ENCODE data around the gene CHCHD2. TPM values are rescaled to one million over a fixed set of nuclear protein-coding genes. Genes with fewer than 3 reads are reported as not detected.

Gene CHCHD2
- total and polyA plus RNA-seq, 9 of the 15 experiments (the other 6 are each of a cell fraction or from before 2014, with no cell fraction given) = 145 to 1,044 (median 648) TPM

DNA sequence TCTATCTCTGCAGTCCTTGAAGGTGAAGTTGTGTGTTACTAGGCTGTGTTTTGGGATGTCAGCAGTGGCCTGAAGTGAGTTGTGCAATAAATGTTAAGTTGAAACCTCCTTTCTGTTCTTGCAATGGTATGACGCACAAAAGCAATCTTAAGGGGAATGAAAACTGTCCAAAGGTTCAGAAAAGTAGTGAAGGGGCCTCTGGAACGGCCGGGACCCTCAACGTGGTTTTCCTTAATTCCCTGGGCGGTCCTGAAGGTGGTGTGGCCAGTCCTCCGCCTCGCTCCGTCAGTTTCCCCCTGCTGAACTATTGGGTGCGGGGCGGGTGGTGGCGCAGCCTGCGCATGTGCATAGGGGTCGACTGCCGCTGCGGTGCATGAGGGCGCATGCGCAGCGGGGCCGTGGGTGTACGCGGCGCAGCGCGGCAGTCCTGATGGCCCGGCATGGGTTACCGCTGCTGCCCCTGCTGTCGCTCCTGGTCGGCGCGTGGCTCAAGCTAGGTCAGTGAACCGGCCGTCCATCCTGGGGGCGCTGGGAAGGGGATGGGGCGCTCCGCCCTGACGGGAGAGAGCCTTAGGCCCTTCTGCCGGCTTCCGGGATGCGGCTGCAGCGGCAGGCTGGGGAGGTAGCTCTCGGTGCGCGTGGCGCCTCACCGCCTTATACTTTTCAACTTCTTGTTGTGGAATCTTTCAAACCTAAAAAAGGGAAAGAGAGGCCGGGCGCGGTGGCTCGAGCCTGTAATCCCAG, 42.2 kb downstream of the CHCHD2 start, which contains the start of gene SUMF2 (continued):
- TF ChIP-seq PTBP1 (IDR thresholded peaks at IDR 0.05; ENCODE audit: low read depth, low read length) (no peak), FOXK2 (conservative IDR thresholded peaks at IDR 0.05 in 1 of 2, IDR thresholded peaks at IDR 0.05 in 1 of 2; ENCODE audit: low read depth in 2 of 2) (no peak), ZKSCAN1 (IDR thresholded peaks at IDR 0.05; ENCODE audit: low read depth, low read length) (peak; percentile 54; the same call in 1 of the 2 replicates), PCBP1 (IDR thresholded peaks at IDR 0.05; ENCODE audit: low read depth, low read length, poor library complexity, severe bottlenecking) (peak; percentile 23), ZNF134 (CRISPR knock-in tag; conservative IDR thresholded peaks at IDR 0.05) (no peak; the same call in 1 of the 2 replicates), KLF10 (CRISPR knock-in tag; IDR thresholded peaks at IDR 0.05) (no peak; the same call in 1 of the 2 replicates), MTA3 (IDR thresholded peaks at IDR 0.05; ENCODE audit: borderline replicate concordance) (peak; percentile 80), ESRRB (CRISPR knock-in tag; IDR thresholded peaks at IDR 0.05; ENCODE audit: borderline replicate concordance) (peak; percentile 73; the same call in 1 of the 2 replicates), FOXA3 (CRISPR knock-in tag; conservative IDR thresholded peaks at IDR 0.05 in 1 of 2, IDR thresholded peaks at IDR 0.05 in 1 of 2) (no peak), PRPF4 (IDR thresholded peaks at IDR 0.05; ENCODE audit: insufficient read depth, low read depth, low read length, poor library complexity, severe bottlenecking) (no peak), HEY1 (CRISPR knock-in tag; IDR thresholded peaks at IDR 0.05; ENCODE audit: borderline replicate concordance) (0 out of 2 replicates have a peak, but pooled peaks have one; percentile 22), E2F3 (CRISPR knock-in tag; IDR thresholded peaks at IDR 0.05) (no peak), SRF (CRISPR knock-in tag; IDR thresholded peaks at IDR 0.05) (peak in 1 of 2 experiments; percentile 21; a peak in 1 of 4 replicates), GABPB1 (CRISPR knock-in tag; IDR thresholded peaks at IDR 0.05) (no peak), ETV6 (IDR thresholded peaks at IDR 0.05; ENCODE audit: borderline replicate concordance in 1 of 2, low read depth in 2 of 2, low read length in 1 of 2) (no peak), ETV6 (CRISPR knock-in tag; IDR thresholded peaks at IDR 0.05; ENCODE audit: borderline replicate concordance) (no peak), TCF7 (IDR thresholded peaks at IDR 0.05; ENCODE audit: borderline replicate concordance) (no peak), NFATC3 (IDR thresholded peaks at IDR 0.05) (0 out of 2 replicates have a peak, but pooled peaks have one; percentile 47), NCOR1 (IDR thresholded peaks at IDR 0.05) (no peak)
- TF ChIP-seq, protein P1, sequence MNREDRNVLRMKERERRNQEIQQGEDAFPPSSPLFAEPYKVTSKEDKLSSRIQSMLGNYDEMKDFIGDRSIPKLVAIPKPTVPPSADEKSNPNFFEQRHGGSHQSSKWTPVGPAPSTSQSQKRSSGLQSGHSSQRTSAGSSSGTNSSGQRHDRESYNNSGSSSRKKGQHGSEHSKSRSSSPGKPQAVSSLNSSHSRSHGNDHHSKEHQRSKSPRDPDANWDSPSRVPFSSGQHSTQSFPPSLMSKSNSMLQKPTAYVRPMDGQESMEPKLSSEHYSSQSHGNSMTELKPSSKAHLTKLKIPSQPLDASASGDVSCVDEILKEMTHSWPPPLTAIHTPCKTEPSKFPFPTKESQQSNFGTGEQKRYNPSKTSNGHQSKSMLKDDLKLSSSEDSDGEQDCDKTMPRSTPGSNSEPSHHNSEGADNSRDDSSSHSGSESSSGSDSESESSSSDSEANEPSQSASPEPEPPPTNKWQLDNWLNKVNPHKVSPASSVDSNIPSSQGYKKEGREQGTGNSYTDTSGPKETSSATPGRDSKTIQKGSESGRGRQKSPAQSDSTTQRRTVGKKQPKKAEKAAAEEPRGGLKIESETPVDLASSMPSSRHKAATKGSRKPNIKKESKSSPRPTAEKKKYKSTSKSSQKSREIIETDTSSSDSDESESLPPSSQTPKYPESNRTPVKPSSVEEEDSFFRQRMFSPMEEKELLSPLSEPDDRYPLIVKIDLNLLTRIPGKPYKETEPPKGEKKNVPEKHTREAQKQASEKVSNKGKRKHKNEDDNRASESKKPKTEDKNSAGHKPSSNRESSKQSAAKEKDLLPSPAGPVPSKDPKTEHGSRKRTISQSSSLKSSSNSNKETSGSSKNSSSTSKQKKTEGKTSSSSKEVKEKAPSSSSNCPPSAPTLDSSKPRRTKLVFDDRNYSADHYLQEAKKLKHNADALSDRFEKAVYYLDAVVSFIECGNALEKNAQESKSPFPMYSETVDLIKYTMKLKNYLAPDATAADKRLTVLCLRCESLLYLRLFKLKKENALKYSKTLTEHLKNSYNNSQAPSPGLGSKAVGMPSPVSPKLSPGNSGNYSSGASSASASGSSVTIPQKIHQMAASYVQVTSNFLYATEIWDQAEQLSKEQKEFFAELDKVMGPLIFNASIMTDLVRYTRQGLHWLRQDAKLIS (CRISPR knock-in tag; IDR thresholded peaks at IDR 0.05) = peak; percentile 66; the same call in 1 of the 2 replicates
- TF ChIP-seq, protein P2, sequence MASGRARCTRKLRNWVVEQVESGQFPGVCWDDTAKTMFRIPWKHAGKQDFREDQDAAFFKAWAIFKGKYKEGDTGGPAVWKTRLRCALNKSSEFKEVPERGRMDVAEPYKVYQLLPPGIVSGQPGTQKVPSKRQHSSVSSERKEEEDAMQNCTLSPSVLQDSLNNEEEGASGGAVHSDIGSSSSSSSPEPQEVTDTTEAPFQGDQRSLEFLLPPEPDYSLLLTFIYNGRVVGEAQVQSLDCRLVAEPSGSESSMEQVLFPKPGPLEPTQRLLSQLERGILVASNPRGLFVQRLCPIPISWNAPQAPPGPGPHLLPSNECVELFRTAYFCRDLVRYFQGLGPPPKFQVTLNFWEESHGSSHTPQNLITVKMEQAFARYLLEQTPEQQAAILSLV (tag; IDR thresholded peaks at IDR 0.05) = peak; percentile 61
- TF ChIP-seq, protein P3, sequence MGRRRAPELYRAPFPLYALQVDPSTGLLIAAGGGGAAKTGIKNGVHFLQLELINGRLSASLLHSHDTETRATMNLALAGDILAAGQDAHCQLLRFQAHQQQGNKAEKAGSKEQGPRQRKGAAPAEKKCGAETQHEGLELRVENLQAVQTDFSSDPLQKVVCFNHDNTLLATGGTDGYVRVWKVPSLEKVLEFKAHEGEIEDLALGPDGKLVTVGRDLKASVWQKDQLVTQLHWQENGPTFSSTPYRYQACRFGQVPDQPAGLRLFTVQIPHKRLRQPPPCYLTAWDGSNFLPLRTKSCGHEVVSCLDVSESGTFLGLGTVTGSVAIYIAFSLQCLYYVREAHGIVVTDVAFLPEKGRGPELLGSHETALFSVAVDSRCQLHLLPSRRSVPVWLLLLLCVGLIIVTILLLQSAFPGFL (CRISPR knock-in tag; IDR thresholded peaks at IDR 0.05) = no peak

Measured in K562 (cell line).